Keratinocyte (primary cell): ENCODE results near the gene ENO3.

Source experiments
- CTCF ChIP-seq, 3 experiments: IDR thresholded peaks in 1 of 3; conservative IDR thresholded peaks in 1 of 3; optimal IDR thresholded peaks in 1 of 3; 2 replicates in 2 of 3; 3 replicates in 1 of 3; pipeline versions ENCODE3 to v1.5.1; 2011; ENCODE audit warnings: low read length in 3 of 3, mild to moderate bottlenecking in 3 of 3, moderate library complexity in 2 of 3, control low read depth in 1 of 3, inconsistent platforms in 1 of 3; ENCODE audit not compliant: insufficient read depth in 2 of 3; ENCODE audit errors: extremely low read depth in 1 of 3
- EZH2 ChIP-seq: IDR thresholded peaks from one replicate; pipeline ENCODE4 v1.6.1; 2012; ENCODE audit warnings: inconsistent platforms, mild to moderate bottlenecking, low read length, moderate library complexity

GRCh38 chr17:4939796-4940554 is 10.9 kb upstream of the ENO3 start, which contains the start of the genes RNF167 and SLC25A11:
- TF ChIP-seq EZH2 (no peak), CTCF (optimal IDR thresholded peaks at IDR 0.05 in 1 of 3, IDR thresholded peaks at IDR 0.05 in 1 of 3, conservative IDR thresholded peaks at IDR 0.05 in 1 of 3; ENCODE audit: extremely low read depth in 1 of 3, insufficient read depth in 2 of 3, low read length in 3 of 3) (no peak)
